Activated B cell treated with CpG ODN at 0.5 μM for 24 hours (primary cell): Measurements from ENCODE around the gene CCDC3. TPM values are rescaled to one million over a fixed set of nuclear protein-coding genes. Genes with fewer than 3 reads are reported as not detected.
"Not testable (repeated sequence)": the region's sequence is repeated elsewhere in the genome, so short reads cannot be mapped to it uniquely, and the experiment has no call there.

Experiments used
- ATAC-seq: fragments of 200-7000 bp; cut with Tn5 transposase; one replicate; pipeline ENCODE4 v1.10.0; 2021; ENCODE audit warnings: low read depth, mild to moderate bottlenecking, moderate library complexity
- CTCF ChIA-PET: fragments of 350-600 bp; sonication (Branson Sonifier 250); formaldehyde crosslinking; loops from one replicate; lab custom pipeline; 2021; ENCODE audit warnings: antibody characterized with exemption; lab: Charles Lee
- POLR2A ChIA-PET: fragments of 350-600 bp; sonication (Branson Sonifier 250); formaldehyde crosslinking; loops from one replicate; lab custom pipeline; 2021; ENCODE audit warnings: antibody characterized with exemption; lab: Charles Lee
- DNase-seq: peaks from one replicate; pipeline ENCODE4 v3.0.0; 2022
- H3K27ac Mint-ChIP-seq: one replicate; pipeline ENCODE4 v1.8.0; 2020; ENCODE audit warnings: mixed read lengths
- H3K27me3 Mint-ChIP-seq: one replicate; pipeline ENCODE4 v1.8.0; 2021; ENCODE audit warnings: mixed read lengths
- H3K36me3 Mint-ChIP-seq: one replicate; pipeline ENCODE4 v1.8.0; 2021; ENCODE audit warnings: low read depth, mixed read lengths
- H3K4me1 Mint-ChIP-seq: one replicate; pipeline ENCODE4 v1.8.0; 2021; ENCODE audit warnings: mixed read lengths
- H3K4me3 Mint-ChIP-seq: one replicate; pipeline ENCODE4 v1.8.0; 2020; ENCODE audit warnings: mild to moderate bottlenecking, mixed read lengths
- H3K9me3 Mint-ChIP-seq: one replicate; pipeline ENCODE4 v1.8.0; 2020; ENCODE audit warnings: mixed read lengths
- CTCF ChIP-seq: fragments of 200-600 bp; IDR thresholded peaks from one replicate; pipeline ENCODE4 v1.8.0; 2022; ENCODE audit warnings: antibody characterized with exemption, mild to moderate bottlenecking
- intact Hi-C: fragments of 100-400 bp; cut with micrococcal nuclease; formaldehyde crosslinking; loops from one replicate; pipeline ENCODE4 v1.15.1; 2024
- total RNA-seq: library from RNA; stranded (reverse); gene quantifications from 2 replicates; pipeline ENCODE4 v1.2.3, GENCODE V29; 2022

Gene CCDC3
- total RNA-seq, 1 donor from 2014 or later, result 0.07 TPM

DNA sequence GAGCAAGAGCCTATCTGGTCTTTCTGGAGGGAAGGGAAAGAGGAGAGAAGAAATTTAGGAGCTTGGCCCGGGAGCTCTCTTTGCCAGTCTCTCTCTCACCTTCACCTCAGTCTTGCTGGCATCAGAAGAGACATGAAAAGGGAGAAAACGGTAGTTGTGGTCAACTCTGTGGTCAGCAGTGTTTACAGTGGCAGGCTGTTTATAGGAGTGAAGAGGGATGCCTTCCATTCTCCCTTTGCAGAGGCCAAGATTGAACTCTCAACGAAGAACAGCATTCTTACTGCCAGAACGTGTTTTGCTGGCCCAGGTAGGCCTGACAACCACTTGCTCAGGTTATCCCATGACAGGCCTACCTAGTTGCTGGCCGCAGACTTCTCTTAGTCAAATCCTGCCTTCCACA is 133.3 kb downstream of the CCDC3 start:
- H3K4me3 Mint-ChIP-seq, result no peak overlapping the region
- POLR2A ChIA-PET, result no interaction called here
- no peaks in the 10 kb centered on the region for H3K9me3 Mint-ChIP-seq
- no peak for ATAC-seq
- no peak for TF ChIP-seq CTCF
- no peak overlapping the region for H3K27ac Mint-ChIP-seq
- DNase-seq, result no peak
- peaks cover 1% of the 10 kb centered on the region for H3K4me1 Mint-ChIP-seq
- peaks cover 1% of the 10 kb centered on the region for H3K27me3 Mint-ChIP-seq
- intact Hi-C loops, result no loop called here
- CTCF ChIA-PET, result no interaction called here
- H3K36me3 Mint-ChIP-seq, result no peaks in the 10 kb centered on the region

- H3K9me3 Mint-ChIP-seq, H3K4me1 Mint-ChIP-seq, H3K4me3 Mint-ChIP-seq, DNase-seq, intact Hi-C loops, H3K36me3 Mint-ChIP-seq, ATAC-seq, CTCF ChIA-PET, POLR2A ChIA-PET, H3K27ac Mint-ChIP-seq, H3K27me3 Mint-ChIP-seq: not testable (repeated sequence)
Measured at GRCh38 chr10:12865515-12865914, 136.0 kb downstream of the CCDC3 start.

DNA sequence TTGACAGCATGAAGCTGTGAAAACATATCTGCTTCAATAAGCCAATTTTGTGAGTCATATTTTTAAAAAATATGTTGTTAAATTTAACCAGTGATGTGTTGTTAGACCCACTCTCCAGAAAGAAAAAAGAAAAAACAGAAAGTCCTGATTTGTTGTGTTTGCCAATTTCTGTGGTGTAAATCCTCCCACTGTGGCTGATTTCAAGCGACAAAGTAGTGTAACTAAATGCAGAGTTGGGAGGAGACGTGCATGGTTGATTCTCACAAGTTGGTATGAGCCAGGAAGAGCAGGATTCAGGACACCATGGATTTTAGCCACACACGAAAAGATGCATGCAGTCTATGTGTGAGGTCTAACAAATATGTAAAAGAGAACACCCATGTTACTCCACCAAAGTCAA is 139.1 kb downstream of the CCDC3 start:
- Mint-ChIP-seq H3K27ac (no peak overlapping the region), H3K9me3 (no peaks in the 10 kb centered on the region), H3K27me3 (peaks cover 5% of the 10 kb centered on the region), H3K36me3 (no peaks in the 10 kb centered on the region), H3K4me3 (no peak overlapping the region), H3K4me1 (peaks cover 1% of the 10 kb centered on the region)
- intact Hi-C loops, result no loop called here
- ATAC-seq (no peak), DNase-seq (no peak)
- ChIA-PET POLR2A (no interaction called here), CTCF (no interaction called here)
- TF ChIP-seq CTCF, result no peak

- H3K27ac Mint-ChIP-seq, result no peak overlapping the region
- ChIA-PET CTCF (no interaction called here), POLR2A (no interaction called here)
- H3K4me3 Mint-ChIP-seq, result no peak overlapping the region
- H3K27me3 Mint-ChIP-seq, result peaks cover 20% of the 10 kb centered on the region
- TF ChIP-seq CTCF, result no peak
- H3K4me1 Mint-ChIP-seq, result no peaks in the 10 kb centered on the region
- intact Hi-C loops, result no loop called here
- H3K36me3 Mint-ChIP-seq, result no peaks in the 10 kb centered on the region
- DNase-seq, result no peak
- H3K9me3 Mint-ChIP-seq, result peaks cover 4% of the 10 kb centered on the region
- ATAC-seq, result no peak
Measured at GRCh38 chr10:12854988-12855387, 146.5 kb downstream of the CCDC3 start.

GRCh38 chr10:12852687-12853086 is 148.8 kb downstream of the CCDC3 start:
- no peaks in the 10 kb centered on the region for H3K36me3 Mint-ChIP-seq
- no peak for DNase-seq
- intact Hi-C loops, result no loop called here
- no peak for TF ChIP-seq CTCF
- H3K27me3 Mint-ChIP-seq, result peaks cover 31% of the 10 kb centered on the region
- POLR2A ChIA-PET, result no interaction called here
- ATAC-seq, result no peak
- H3K9me3 Mint-ChIP-seq, result peaks cover 4% of the 10 kb centered on the region
- no peak overlapping the region for H3K4me3 Mint-ChIP-seq
- H3K4me1 Mint-ChIP-seq, result peaks cover 6% of the 10 kb centered on the region
- no peak overlapping the region for H3K27ac Mint-ChIP-seq
- CTCF ChIA-PET, result no interaction called here
